HEK293 (cell line): ENCODE results near the gene CS.

Experiments used
- CTCF ChIA-PET: fragments of 350-600 bp; formaldehyde crosslinking; extraction: SDS; loops from one replicate; lab custom pipeline; 2021; ENCODE audit warnings: antibody characterized with exemption; lab: Yijun Ruan, JAX
- POLR2A ChIA-PET: fragments of 300-600 bp; formaldehyde crosslinking; extraction: SDS; loops from one replicate; lab custom pipeline; 2020; ENCODE audit warnings: antibody characterized with exemption, inconsistent platforms; lab: Yijun Ruan, JAX
- H3K27ac ChIP-seq: fragments of 200-500 bp; sonication (Bioruptor generic); 2 replicates; pipeline ENCODE4 v1.5.1; 2014; ENCODE audit warnings: low read depth, low read length, control low read depth, inconsistent platforms; ENCODE audit errors: extremely low read depth
- H3K36me3 ChIP-seq, 2 experiments: fragments of 200-500 bp in 1 of 2; sonication (Bioruptor generic) in 1 of 2; 1 replicate in 1 of 2; 2 replicates in 1 of 2; pipeline ENCODE4 v1.5.1; 2014 to 2017; ENCODE audit warnings: inconsistent platforms in 2 of 2, low read length in 2 of 2; ENCODE audit not compliant: control insufficient read depth in 2 of 2, insufficient read depth in 1 of 2
- H3K4me1 ChIP-seq: fragments of 200-500 bp; sonication (Bioruptor generic); 2 replicates; pipeline ENCODE4 v1.5.1; 2014; ENCODE audit warnings: mild to moderate bottlenecking, low read length, inconsistent platforms; ENCODE audit not compliant: control insufficient read depth, insufficient read depth
- H3K4me3 ChIP-seq: 2 replicates; pipeline ENCODE4 v1.5.1; 2011; ENCODE audit warnings: low read depth, mild to moderate bottlenecking, control low read depth, low read length, moderate library complexity
- H3K9me3 ChIP-seq: fragments of 200-500 bp; sonication (Bioruptor generic); 2 replicates; pipeline ENCODE4 v1.5.1; 2014; ENCODE audit warnings: low read depth, low read length, inconsistent platforms; ENCODE audit not compliant: control insufficient read depth, insufficient read depth
- BCL11A ChIP-seq: fragments of 450-650 bp; formaldehyde crosslinking; IDR thresholded peaks from 2 replicates; pipeline ENCODE4 v1.5.1; 2016; ENCODE audit warnings: low read depth, missing biosample characterization, missing genetic modification characterization
- GFI1B ChIP-seq: fragments of 450-650 bp; formaldehyde crosslinking; IDR thresholded peaks from 2 replicates; pipeline ENCODE4 v1.5.1; 2016; ENCODE audit warnings: missing biosample characterization, missing genetic modification characterization
- GLI4 ChIP-seq: fragments of 450-650 bp; formaldehyde crosslinking; IDR thresholded peaks from 2 replicates; pipeline ENCODE4 v1.5.1; 2016; ENCODE audit warnings: missing biosample characterization, missing genetic modification characterization
- HOXC10 ChIP-seq: sonication (generic); formaldehyde crosslinking; IDR thresholded peaks from 2 replicates; pipeline ENCODE4 v1.8.1; 2023; ENCODE audit warnings: mild to moderate bottlenecking, missing genetic modification reagents
- OVOL3 ChIP-seq: fragments of 450-650 bp; formaldehyde crosslinking; IDR thresholded peaks from 2 replicates; pipeline ENCODE4 v1.5.1; 2016; ENCODE audit warnings: missing biosample characterization, missing genetic modification characterization
- PRDM6 ChIP-seq: fragments of 450-650 bp; formaldehyde crosslinking; IDR thresholded peaks from 2 replicates; pipeline ENCODE4 v1.5.1; 2017; ENCODE audit warnings: missing biosample characterization, missing genetic modification characterization
- TRIM28 ChIP-seq: IDR thresholded peaks from 2 replicates; pipeline ENCODE4 v1.6.1; 2011; ENCODE audit warnings: low read length, control low read depth, borderline replicate concordance
- ZEB2 ChIP-seq: fragments of 450-650 bp; formaldehyde crosslinking; IDR thresholded peaks from 2 replicates; pipeline ENCODE4 v1.5.1; 2016; ENCODE audit warnings: missing biosample characterization, missing genetic modification characterization
- ZFP37 ChIP-seq: fragments of 450-650 bp; formaldehyde crosslinking; IDR thresholded peaks from 2 replicates; pipeline ENCODE4 v1.5.1; 2016; ENCODE audit warnings: missing biosample characterization, missing genetic modification characterization
- ZNF146 ChIP-seq: fragments of 450-650 bp; formaldehyde crosslinking; IDR thresholded peaks from 2 replicates; pipeline ENCODE4 v1.5.1; 2016; ENCODE audit warnings: missing biosample characterization, missing genetic modification characterization
- ZNF280C ChIP-seq: fragments of 450-650 bp; formaldehyde crosslinking; IDR thresholded peaks from 2 replicates; pipeline ENCODE4 v1.5.1; 2016; ENCODE audit warnings: missing biosample characterization, missing genetic modification characterization
- ZNF292 ChIP-seq: fragments of 450-650 bp; formaldehyde crosslinking; IDR thresholded peaks from 2 replicates; pipeline ENCODE4 v1.5.1; 2016; ENCODE audit warnings: low read depth, missing biosample characterization, missing genetic modification characterization, borderline replicate concordance
- ZNF324 ChIP-seq: fragments of 450-650 bp; formaldehyde crosslinking; IDR thresholded peaks from 2 replicates; pipeline ENCODE4 v1.5.1; 2016; ENCODE audit warnings: missing biosample characterization, missing genetic modification characterization
- ZNF561 ChIP-seq: fragments of 450-650 bp; IDR thresholded peaks from 2 replicates; pipeline ENCODE4 v1.5.1; 2018; ENCODE audit warnings: missing biosample characterization, missing genetic modification characterization, borderline replicate concordance
- ZNF654 ChIP-seq: fragments of 450-650 bp; formaldehyde crosslinking; IDR thresholded peaks from 2 replicates; pipeline ENCODE4 v1.5.1; 2016; ENCODE audit warnings: low read depth, missing biosample characterization, missing genetic modification characterization
- ZNF660 ChIP-seq: fragments of 450-650 bp; IDR thresholded peaks from 2 replicates; pipeline ENCODE4 v1.5.1; 2018; ENCODE audit warnings: missing biosample characterization, mild to moderate bottlenecking, missing genetic modification characterization
- ZNF670 ChIP-seq: fragments of 450-650 bp; formaldehyde crosslinking; IDR thresholded peaks from 2 replicates; pipeline ENCODE4 v1.5.1; 2016; ENCODE audit warnings: missing biosample characterization, missing genetic modification characterization, low read depth
- ZNF747 ChIP-seq: fragments of 450-650 bp; formaldehyde crosslinking; IDR thresholded peaks from 2 replicates; pipeline ENCODE4 v1.5.1; 2016; ENCODE audit warnings: missing biosample characterization, missing genetic modification characterization
- ZNF792 ChIP-seq: fragments of 450-650 bp; formaldehyde crosslinking; IDR thresholded peaks from 2 replicates; pipeline ENCODE4 v1.5.1; 2016; ENCODE audit warnings: missing biosample characterization, missing genetic modification characterization
- ZSCAN30 ChIP-seq: fragments of 450-650 bp; IDR thresholded peaks from 2 replicates; pipeline ENCODE4 v1.5.1; 2018; ENCODE audit warnings: missing biosample characterization, mild to moderate bottlenecking, missing genetic modification characterization, moderate library complexity
- TF ChIP-seq, protein P1 (sequence below): fragments of 450-650 bp; formaldehyde crosslinking; IDR thresholded peaks from 2 replicates; pipeline ENCODE4 v1.5.1; 2016; ENCODE audit warnings: missing biosample characterization, missing genetic modification characterization

The CS gene

GRCh38 chr12:56231184-56231582, 68.9 kb downstream of the CS start:
- ChIA-PET POLR2A (interaction anchor here (0.6 to 2.6 kb wide), 3 partner anchors 9 to 457 kb away, joined by 3 to 7 read pairs (median 4); partner anchors contain the start of gene RNF41), CTCF (interaction anchor here (0.6 to 1.4 kb wide), 5 partner anchors 25 to 108 kb away, joined by 3 to 4 read pairs (median 3); partner anchors contain the start of gene ANKRD52)
- Histone ChIP-seq H3K4me3 (no peak overlapping the region), H3K9me3 (no peaks in the 10 kb centered on the region)
- no peak for TF ChIP-seq ZNF146 (tag by site-specific recombination)
- TF ChIP-seq GFI1B = no peak
- no peak for TF ChIP-seq PRDM6 (tag by site-specific recombination)
- TF ChIP-seq ZNF747 = no peak
- TF ChIP-seq ZSCAN30 (tag by site-specific recombination) = no peak
- no peak for TF ChIP-seq ZNF292 (tag by site-specific recombination)
- TF ChIP-seq ZNF670 (tag by site-specific recombination) = no peak
- TF ChIP-seq, protein P1, sequence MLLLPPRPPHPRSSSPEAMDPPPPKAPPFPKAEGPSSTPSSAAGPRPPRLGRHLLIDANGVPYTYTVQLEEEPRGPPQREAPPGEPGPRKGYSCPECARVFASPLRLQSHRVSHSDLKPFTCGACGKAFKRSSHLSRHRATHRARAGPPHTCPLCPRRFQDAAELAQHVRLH (tag by site-specific recombination) = no peak
- no peak for TF ChIP-seq ZNF660 (tag by site-specific recombination)
- TF ChIP-seq ZNF561 (tag by site-specific recombination) = no peak
- no peak for TF ChIP-seq ZEB2 (tag by site-specific recombination)
- TF ChIP-seq, all 188 proteins: peak for 0
- no peak overlapping the region for H3K27ac ChIP-seq
- no peaks in the 10 kb centered on the region for H3K4me1 ChIP-seq
- peaks cover 6 to 18% of the 10 kb centered on the region in 2 experiments; a peak in 2 of 3 replicates for H3K36me3 ChIP-seq

- Histone ChIP-seq H3K4me1 (no peaks in the 10 kb centered on the region), H3K9me3 (no peaks in the 10 kb centered on the region), H3K4me3 (no peak overlapping the region), H3K27ac (no peak overlapping the region), H3K36me3 (peaks cover 9 to 21% of the 10 kb centered on the region in 2 experiments; a peak in 2 of 3 replicates)
- ChIA-PET POLR2A (interaction anchor here (0.6 to 2.6 kb wide), 4 partner anchors 9 to 487 kb away, joined by 3 to 7 read pairs (median 4); partner anchors contain the start of gene RNF41), CTCF (interaction anchor here (0.6 to 1.4 kb wide), 3 partner anchors 24 to 58 kb away, joined by 3 read pairs; no protein-coding TSS in a partner anchor)
- TF ChIP-seq ZFP37 (tag by site-specific recombination) (no peak), ZNF654 (no peak), TRIM28 (no peak), BCL11A (tag by site-specific recombination) (no peak), HOXC10 (no peak), ZNF280C (tag by site-specific recombination) (no peak), OVOL3 (tag by site-specific recombination) (no peak), GLI4 (tag by site-specific recombination) (no peak), ZNF792 (tag by site-specific recombination) (no peak), ZNF324 (tag by site-specific recombination) (no peak), PRDM6 (tag by site-specific recombination) (no peak)
Observed at GRCh38 chr12:56230432-56231183, 69.5 kb downstream of the CS start.
